D721Med (cell line): ENCODE measurements around the gene RAMP1.
"Not testable (repeated sequence)": the region's sequence is repeated elsewhere in the genome, so short reads cannot be mapped to it uniquely, and the experiment has no call there.

ENCODE experiments used
- DNase-seq: peaks from one replicate; pipeline ENCODE4 v3.0.0; 2011; ENCODE audit warnings: low spot score; ENCODE audit not compliant: insufficient read length
- FAIRE-seq: peaks from 2 replicates; lab custom pipeline; 2011; peaks lifted over from hg19 to GRCh38; lab: Jason Lieb, UNC
- TF ChIP-seq, protein P1 (sequence below): IDR thresholded peaks from 2 replicates; pipeline ENCODE4 v1.5.1; 2012; ENCODE audit warnings: mild to moderate bottlenecking, control low read depth; ENCODE audit not compliant: insufficient read depth; ENCODE audit errors: missing control alignments

The RAMP1 gene

GRCh38 chr2:237867465-237867864 is 8.0 kb downstream of the RAMP1 start:
- DNase-seq (no peak), FAIRE-seq (no peak)
- TF ChIP-seq, protein P1, sequence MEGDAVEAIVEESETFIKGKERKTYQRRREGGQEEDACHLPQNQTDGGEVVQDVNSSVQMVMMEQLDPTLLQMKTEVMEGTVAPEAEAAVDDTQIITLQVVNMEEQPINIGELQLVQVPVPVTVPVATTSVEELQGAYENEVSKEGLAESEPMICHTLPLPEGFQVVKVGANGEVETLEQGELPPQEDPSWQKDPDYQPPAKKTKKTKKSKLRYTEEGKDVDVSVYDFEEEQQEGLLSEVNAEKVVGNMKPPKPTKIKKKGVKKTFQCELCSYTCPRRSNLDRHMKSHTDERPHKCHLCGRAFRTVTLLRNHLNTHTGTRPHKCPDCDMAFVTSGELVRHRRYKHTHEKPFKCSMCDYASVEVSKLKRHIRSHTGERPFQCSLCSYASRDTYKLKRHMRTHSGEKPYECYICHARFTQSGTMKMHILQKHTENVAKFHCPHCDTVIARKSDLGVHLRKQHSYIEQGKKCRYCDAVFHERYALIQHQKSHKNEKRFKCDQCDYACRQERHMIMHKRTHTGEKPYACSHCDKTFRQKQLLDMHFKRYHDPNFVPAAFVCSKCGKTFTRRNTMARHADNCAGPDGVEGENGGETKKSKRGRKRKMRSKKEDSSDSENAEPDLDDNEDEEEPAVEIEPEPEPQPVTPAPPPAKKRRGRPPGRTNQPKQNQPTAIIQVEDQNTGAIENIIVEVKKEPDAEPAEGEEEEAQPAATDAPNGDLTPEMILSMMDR: no peak

DNA sequence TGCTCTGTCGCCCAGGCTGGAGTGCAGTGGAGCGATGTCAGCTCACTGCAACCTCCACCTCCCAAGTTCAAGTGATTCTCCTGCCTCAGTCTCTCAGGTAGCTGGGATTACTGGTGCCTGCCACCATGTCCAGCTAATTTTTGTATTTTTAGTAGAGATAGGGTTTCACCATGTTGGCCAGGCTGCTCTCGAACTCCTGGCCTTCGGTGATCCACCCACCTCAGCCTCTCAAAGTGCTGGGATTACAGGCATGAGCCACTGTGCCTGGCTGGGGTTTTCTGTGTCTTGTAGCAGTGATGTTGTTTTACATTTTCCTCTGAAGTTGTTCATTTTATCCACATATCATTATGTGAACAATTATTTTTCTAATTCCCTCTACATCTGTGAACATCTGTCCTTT is 8.7 kb downstream of the RAMP1 start:
- FAIRE-seq, DNase-seq: not testable (repeated sequence)

DNA sequence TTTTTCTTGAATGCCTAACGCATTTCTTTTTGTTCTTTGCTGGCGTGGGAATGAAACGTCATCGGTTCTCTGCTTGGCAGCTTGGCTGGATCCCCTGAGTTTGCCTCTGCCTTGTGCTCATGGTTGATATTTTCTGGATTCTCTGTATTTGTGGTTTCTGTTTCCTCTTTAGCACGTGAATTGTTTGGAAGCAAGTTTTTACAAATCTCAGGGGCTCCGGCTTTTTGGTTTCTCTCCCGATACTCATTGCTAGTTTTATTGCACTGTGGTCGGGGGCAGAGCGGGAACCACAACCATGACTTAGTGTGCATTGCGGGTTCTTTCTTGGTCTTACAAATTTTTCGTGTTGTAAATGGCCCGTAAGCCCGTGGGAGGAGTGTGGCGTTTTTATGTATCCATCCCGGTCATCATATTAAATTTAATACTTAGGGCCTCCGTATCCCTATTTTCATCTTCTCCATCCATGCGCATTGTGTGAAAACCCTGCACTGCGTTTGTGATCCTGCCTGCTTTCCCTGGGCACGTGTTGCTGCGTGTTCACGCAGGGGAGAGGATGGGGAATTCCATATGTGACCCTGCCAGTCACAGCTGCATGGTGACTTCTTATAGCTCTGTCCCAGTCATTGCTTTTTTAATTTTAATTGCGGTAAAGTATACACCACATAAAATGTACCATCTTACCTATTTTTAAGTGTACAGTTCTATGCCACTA is 9.4 kb downstream of the RAMP1 start:
- TF ChIP-seq, protein P1: no peak
- no peak for DNase-seq
- no peak for FAIRE-seq

- DNase-seq (no peak), FAIRE-seq (no peak)
- TF ChIP-seq, protein P1: no peak
These were observed 10.1 kb downstream of the RAMP1 start for GRCh38 chr2:237869343-237870102.

GRCh38 chr2:237870126-237870525 is 10.7 kb downstream of the RAMP1 start:
- FAIRE-seq: no peak

GRCh38 chr2:237870754-237871651 is 11.6 kb downstream of the RAMP1 start:
- TF ChIP-seq, protein P1: no peak
- no peak for DNase-seq
- FAIRE-seq: no peak

More at GRCh38 chr2:237870126-237870525, 10.7 kb downstream of the RAMP1 start:
- DNase-seq: no peak
- TF ChIP-seq, protein P1: no peak

GRCh38 chr2:237872178-237872887 is 12.9 kb downstream of the RAMP1 start:
- no peak for DNase-seq
- FAIRE-seq: no peak
- TF ChIP-seq, protein P1: no peak
